Sciatic nerve (tissue), 2 donors: ENCODE measurements around the gene TNS1. TPM values are rescaled to one million over a fixed set of nuclear protein-coding genes. Genes with fewer than 3 reads are reported as not detected.

Experiments used
- ATAC-seq: fragments of 200-7000 bp; cut with Tn5 transposase; one replicate; pipeline ENCODE4 v1.9.1; 2020; ENCODE audit warnings: mild to moderate bottlenecking, moderate library complexity
- DNase-seq: peaks from one replicate; pipeline ENCODE4 v3.0.0-alpha.2; 2020; ENCODE audit warnings: low spot score
- intact Hi-C: fragments of 100-400 bp; cut with DNase I; formaldehyde crosslinking; loops from one replicate; pipeline ENCODE4 v1.14.2; 2022
- total RNA-seq: library from RNA; stranded (reverse); fragmentation: NEBNext Ultra II Directional; extraction: Animal tissue kit (Norgen Biotek cat#: 25700); gene quantifications from one replicate; pipeline ENCODE4 v1.2.1, GENCODE V29; 2021
- donor health status: DM: no; HTN: no; CAD: no.
- donor health status: DM: no; HTN: no; CAD: no.

The TNS1 gene
- total RNA-seq, 1 donor from 2014 or later: 703 TPM

- intact Hi-C loops: no loop called here
- ATAC-seq: peak; percentile 87
- DNase-seq: peak; percentile 56
These were observed 30.3 kb downstream of the TNS1 start for GRCh38 chr2:217972490-217972889.

DNA sequence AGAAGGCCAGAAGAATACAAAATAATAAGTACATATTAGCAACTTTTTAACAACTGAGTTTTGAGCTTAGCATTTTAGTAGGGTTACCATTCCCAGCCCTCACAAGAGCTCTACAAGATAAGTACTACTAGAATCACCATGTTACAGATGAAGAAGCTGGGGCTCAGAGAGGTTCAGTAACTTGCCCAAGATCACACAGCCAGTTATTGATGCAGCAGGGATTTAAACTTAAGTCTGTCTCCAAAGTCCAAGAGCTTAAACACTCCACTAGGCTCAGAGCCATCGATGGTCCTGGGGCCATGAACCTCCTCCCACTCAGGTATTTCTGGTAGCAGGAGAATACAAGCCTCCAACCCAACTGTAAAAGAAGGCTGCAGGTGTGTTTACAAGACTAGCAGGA, 30.8 kb downstream of the TNS1 start:
- intact Hi-C loops: no loop called here
- DNase-seq (no peak), ATAC-seq (peak; percentile 6)

DNA sequence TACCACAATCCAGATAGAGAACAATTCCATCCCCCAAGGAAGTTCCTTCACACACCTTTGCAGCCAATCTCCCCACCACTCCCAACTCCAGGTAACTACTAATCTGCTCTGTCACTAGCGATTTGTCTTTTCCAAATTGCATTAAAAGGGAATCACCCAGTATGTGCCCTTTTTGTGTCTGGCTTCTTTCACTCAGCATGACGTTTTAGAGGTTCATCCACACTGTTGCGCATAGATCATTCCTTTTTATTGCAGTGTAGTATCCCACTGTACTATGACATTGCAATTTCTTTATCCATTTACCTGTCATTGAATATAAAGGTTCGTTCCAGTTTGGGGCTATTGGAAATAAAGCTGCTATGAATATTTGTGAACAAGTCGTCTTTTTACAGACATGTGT, 31.6 kb downstream of the TNS1 start:
- intact Hi-C loops: no loop called here
- DNase-seq (no peak), ATAC-seq (no peak)

- ATAC-seq (no peak), DNase-seq (no peak)
- intact Hi-C loops: no loop called here
These were observed 32.6 kb downstream of the TNS1 start for GRCh38 chr2:217970206-217970605.

- ATAC-seq (no peak), DNase-seq (no peak)
- intact Hi-C loops: no loop called here
These were observed 33.2 kb downstream of the TNS1 start for GRCh38 chr2:217969588-217969987.

DNA sequence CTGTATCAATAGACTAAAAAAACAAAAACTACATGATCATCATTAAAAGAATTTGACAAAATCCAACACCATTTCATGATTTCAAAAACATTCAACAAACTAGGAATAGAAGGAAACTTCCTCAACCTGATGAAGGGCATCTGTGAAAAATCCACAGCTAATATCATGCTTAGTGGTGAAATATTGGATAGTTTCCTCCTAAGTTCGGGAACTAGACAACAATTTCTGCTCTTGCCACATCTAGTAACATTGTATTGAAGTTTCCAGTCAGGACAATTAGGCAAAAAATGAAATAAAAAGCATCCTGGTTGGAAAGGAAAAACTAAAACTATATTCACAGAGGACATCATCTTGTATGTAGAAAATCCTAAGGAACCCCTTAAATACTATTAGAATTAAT, 34.8 kb downstream of the TNS1 start:
- ATAC-seq (no peak), DNase-seq (no peak)
- intact Hi-C loops: no loop called here

DNA sequence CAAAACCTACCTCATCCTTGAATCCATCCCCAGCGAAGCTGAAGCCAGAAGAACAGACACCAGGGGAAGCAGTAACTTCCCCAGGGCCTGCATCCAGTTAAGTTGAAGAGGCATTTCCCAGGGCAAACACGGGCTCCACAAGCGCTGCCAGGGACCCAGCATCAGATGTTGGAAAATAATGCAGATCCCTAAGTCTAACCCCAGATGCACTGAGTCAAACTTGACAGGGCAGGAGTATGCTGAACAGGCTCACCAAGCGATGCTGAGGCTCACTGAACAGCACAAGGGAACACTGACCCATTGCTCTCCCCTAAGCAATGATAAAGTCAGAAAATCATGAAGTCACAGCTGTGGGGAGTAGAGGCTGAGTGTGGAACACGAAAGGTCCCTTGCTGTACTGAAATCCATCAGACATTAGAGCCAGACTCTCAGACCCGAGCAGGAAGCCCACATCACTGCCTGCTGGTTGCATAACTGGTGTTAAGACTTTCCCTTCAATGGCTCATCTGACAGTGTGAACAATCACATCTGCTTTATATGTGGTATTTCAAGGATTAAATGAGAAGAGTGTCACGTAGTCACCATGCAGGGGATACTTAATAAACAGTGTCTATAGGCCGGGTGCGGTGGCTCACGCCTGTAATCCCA, 36.2 kb downstream of the TNS1 start:
- intact Hi-C loops: no loop called here
- DNase-seq (no peak), ATAC-seq (peak; percentile 34)

DNA sequence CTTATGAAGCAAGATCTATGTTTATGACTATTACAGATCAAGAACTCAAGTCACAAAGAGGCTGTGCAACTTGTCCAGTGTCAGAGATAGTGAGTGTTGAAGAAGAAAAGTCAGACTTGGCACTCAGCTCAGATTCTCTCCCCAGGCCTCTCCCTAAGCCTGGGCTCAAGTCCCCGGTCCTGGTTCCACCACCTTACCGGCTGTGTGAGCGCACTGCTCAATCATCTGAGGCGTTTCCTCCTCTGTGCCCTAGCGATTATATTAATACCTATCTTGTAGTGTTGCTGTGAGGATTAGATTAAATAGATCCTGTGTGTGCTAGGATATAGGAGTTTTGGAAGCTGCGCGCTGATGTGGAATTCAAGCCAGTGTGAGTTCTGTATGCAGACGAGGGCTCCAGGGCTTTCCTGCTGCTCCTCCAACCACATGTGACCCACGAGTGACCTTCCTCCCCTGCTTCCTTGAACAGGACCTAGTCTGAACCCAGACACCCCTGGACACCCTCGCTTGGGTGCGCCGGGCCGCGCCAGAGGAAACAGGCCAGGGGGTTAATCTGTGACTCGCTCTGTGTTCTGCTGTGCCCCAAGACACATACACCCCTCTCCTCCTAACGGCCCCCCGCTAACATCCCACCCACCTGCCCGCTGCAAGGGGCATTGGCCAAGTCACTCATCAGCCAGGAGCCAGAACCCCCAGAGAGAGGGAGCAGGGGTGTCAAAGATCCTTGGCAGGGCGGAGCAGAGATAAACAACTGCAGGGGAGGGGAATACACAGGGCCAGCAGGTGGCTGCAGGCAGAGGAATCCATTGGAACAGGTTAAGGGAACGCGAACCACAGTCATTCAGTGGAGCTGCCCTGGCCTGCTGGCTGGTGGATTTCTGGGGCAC, 38.3 kb downstream of the TNS1 start:
- DNase-seq (peak; percentile 58), ATAC-seq (no peak)
- intact Hi-C loops: no loop called here

DNA sequence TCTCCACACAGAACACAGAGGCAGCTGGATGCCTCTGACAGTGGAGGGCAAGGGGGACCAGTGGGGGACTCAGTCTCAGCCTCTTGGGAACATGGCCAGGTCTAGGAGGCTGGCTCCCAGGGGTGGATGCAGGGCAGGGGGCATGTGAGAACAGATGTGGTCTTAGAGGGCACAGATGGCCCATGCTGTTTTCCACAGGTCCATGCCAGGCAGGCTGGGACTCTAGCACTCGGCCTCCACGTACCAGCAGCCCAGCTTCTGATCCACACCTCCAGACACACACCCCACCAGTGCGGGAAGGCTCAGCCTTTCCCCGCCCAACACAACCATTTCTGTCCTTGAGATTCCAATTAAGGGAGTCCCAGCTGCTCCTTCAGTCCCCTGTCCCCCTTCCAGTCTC, 42.4 kb downstream of the TNS1 start:
- intact Hi-C loops: no loop called here
- no peak for ATAC-seq

GRCh38 chr2:217959723-217960122, 43.1 kb downstream of the TNS1 start:
- no peak for ATAC-seq
- peak; percentile 40 for DNase-seq
- intact Hi-C loops: no loop called here

More for the DNA sequence above, 42.4 kb downstream of the TNS1 start:
- DNase-seq: peak; percentile 50

DNA sequence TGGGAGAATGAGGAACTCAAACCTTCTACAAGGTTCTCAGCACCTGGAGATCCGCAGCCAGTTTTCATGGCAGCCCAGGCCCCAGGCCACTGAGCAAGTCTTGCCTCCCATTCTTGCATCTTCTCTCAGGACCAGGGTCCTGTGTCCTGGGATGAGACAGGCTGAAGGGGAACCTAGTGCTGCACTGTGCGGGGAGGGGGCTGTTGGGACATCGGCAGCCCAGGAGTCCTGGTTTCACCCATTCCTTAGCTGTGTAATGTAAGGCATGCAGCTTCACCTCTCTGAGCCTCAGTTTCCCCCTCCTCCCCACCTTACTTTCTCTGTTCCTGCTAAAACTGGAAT, 43.9 kb downstream of the TNS1 start:
- intact Hi-C loops: no loop called here
- ATAC-seq (no peak), DNase-seq (peak; percentile 45)

- DNase-seq: peak; percentile 51
- ATAC-seq: no peak
- intact Hi-C loops: no loop called here
These were observed 44.5 kb downstream of the TNS1 start for GRCh38 chr2:217958206-217958883.

DNA sequence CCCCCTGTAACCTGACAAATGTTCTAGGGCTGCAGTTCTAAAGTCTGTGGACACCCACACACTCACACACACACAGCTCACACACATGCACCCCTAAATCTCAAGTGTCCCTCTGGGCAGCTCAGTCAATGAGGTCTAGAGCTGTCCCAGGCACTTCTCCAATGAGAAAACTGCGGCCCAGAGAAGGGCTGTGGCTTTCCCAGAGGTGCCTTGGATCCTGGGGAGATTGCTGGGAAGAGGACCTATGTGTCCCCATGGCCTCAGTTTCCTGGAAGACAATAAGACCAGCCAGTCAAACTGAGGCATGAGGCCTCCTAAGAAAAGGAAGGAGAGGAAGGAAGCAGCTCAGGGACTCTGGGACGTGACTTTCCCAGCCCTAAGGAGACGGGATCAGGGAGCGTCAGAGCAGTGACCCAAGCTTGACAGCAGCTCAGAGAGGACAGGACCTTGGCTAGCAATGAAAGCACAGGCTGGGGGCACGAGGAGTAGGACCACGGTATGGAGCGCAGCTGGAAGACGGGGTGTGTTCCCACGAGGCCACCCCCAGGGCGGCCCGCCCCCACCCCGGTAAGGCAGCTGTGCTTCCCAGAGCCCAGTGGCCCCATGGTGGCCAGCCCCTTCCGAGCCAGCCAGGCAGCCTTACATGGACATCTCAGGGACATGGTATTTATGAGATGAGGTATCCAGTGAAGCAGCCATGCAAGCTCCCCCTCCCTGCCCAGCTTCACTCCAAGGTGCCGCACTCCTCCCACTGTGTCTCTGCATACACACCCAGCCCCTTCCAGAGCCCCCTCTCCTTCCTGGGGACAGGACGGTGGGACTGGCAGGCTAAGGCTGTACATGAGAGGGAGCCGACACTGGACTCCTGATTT, 46.0 kb downstream of the TNS1 start:
- ATAC-seq (peak; percentile 36), DNase-seq (peak; percentile 55)
- intact Hi-C loops: no loop called here

DNA sequence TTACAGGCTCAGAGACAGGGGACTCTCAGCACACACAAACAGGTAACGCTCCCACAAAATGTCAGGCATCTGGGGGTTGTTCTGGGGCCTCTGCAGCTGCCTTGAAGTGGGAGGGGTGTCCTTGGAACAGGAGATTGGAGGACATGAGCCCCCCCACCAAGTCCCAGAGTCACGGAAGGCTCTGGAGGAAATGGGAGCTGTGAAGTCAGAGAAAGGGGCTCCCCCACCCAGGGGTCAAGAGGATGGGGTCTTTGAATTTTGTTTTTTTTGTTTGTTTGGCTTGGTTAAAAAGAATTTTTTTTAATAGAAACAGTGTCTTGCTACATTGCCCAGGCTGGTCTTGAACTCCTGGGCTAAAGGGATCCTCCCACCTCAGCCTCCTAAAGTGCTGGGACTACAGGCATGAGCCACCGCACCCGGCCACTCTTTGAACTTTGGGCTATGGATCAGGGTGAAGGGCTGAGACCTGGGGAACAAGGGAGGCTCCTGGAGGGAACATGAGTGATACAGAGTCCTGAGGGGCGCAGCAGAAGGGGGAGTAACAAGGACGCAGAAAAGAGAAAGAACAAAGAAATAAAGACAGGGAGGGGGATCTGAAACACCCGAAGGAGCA, 46.8 kb downstream of the TNS1 start:
- no peak for ATAC-seq
- DNase-seq: peak; percentile 39
- intact Hi-C loops: no loop called here

GRCh38 chr2:217954971-217955740, 47.6 kb downstream of the TNS1 start:
- DNase-seq (peak; percentile 52), ATAC-seq (no peak)
- intact Hi-C loops: no loop called here

GRCh38 chr2:217954469-217954868, 48.3 kb downstream of the TNS1 start:
- no peak for ATAC-seq
- intact Hi-C loops: no loop called here
- DNase-seq: peak; percentile 60

DNA sequence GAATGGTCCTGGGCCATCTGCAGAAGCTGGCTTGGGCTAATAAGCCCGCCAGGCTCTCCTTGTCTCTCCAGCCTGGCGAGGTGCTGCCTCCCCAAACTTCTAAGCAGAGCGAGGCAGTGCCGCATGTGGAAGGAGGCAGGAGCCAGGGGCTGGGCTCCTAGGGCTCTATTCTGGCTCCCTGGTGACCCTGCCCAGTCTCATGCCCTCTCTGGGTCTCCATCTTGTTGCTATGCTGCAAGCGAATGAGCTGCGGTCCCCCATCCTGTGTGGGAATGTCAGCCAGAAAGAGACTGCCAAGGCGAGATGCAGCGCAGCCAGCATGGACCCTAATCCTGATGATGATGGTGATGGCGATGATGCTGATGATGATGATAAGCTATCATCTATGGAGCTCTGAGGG, 48.7 kb downstream of the TNS1 start:
- DNase-seq (peak; percentile 39), ATAC-seq (no peak)
- intact Hi-C loops: no loop called here

DNA sequence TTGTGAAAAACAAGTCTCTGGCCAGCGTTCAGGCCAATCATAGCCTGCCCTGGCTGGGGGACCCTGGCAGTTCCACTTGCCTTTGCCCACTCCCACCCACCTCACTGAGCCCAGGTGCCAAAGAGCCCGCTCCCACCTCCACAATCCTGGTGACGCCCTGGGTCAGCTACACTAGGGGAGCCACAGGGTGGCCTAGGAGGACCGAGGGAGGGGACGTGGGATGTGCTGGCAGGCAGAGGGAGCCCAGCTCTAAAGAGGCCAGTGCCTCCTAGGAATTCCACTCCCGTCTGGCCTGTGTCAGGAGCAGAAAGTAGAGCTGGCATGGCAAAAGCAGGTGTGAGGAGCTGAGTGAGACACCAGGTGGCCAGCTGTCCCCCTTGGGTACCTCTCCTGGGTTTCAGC, 49.3 kb downstream of the TNS1 start:
- peak; percentile 58 for DNase-seq
- peak; percentile 40 for ATAC-seq
- intact Hi-C loops: no loop called here
